Chondrocyte (in vitro differentiated cells): ENCODE data around the gene MMP24. TPM values are rescaled to one million over a fixed set of nuclear protein-coding genes. Genes with fewer than 3 reads are reported as not detected.
A peak's percentile ranks its signal among the peaks of the same experiment; 100 is the strongest.

Experiments
- DNase-seq: peaks from one replicate; pipeline ENCODE4 v3.0.0; 2021; ENCODE audit warnings: mixed read lengths, low spot score
- H3K27ac Mint-ChIP-seq: one replicate; pipeline ENCODE4 v1.8.0; 2021; ENCODE audit warnings: mild to moderate bottlenecking, moderate library complexity, mixed read lengths; ENCODE audit not compliant: unreplicated experiment
- H3K27me3 Mint-ChIP-seq: 2 replicates; pipeline ENCODE4 v1.8.0; 2021; ENCODE audit warnings: low read depth, mixed read lengths
- H3K36me3 Mint-ChIP-seq: 2 replicates; pipeline ENCODE4 v1.8.0; 2021; ENCODE audit warnings: low read depth, mixed read lengths
- H3K4me1 Mint-ChIP-seq: 2 replicates; pipeline ENCODE4 v1.8.0; 2021; ENCODE audit warnings: low read depth, mild to moderate bottlenecking, mixed read lengths
- H3K4me3 Mint-ChIP-seq: one replicate; pipeline ENCODE4 v1.8.0; 2021; ENCODE audit warnings: mild to moderate bottlenecking, moderate library complexity, mixed read lengths; ENCODE audit not compliant: unreplicated experiment
- H3K9me3 Mint-ChIP-seq: 2 replicates; pipeline ENCODE4 v1.8.0; 2021; ENCODE audit warnings: low read depth, mixed read lengths
- CTCF ChIP-seq: fragments of 200-600 bp; sonication (generic); IDR thresholded peaks from 2 replicates; pipeline ENCODE4 v1.5.0; 2021; ENCODE audit warnings: antibody characterized with exemption, mild to moderate bottlenecking, moderate library complexity
- total RNA-seq: library from RNA; stranded (reverse); gene quantifications from 3 replicates; pipeline ENCODE4 v1.2.1, GENCODE V29; 2021

The MMP24 gene
- total RNA-seq, 1 donor from 2014 or later, result 2.4 TPM

DNA sequence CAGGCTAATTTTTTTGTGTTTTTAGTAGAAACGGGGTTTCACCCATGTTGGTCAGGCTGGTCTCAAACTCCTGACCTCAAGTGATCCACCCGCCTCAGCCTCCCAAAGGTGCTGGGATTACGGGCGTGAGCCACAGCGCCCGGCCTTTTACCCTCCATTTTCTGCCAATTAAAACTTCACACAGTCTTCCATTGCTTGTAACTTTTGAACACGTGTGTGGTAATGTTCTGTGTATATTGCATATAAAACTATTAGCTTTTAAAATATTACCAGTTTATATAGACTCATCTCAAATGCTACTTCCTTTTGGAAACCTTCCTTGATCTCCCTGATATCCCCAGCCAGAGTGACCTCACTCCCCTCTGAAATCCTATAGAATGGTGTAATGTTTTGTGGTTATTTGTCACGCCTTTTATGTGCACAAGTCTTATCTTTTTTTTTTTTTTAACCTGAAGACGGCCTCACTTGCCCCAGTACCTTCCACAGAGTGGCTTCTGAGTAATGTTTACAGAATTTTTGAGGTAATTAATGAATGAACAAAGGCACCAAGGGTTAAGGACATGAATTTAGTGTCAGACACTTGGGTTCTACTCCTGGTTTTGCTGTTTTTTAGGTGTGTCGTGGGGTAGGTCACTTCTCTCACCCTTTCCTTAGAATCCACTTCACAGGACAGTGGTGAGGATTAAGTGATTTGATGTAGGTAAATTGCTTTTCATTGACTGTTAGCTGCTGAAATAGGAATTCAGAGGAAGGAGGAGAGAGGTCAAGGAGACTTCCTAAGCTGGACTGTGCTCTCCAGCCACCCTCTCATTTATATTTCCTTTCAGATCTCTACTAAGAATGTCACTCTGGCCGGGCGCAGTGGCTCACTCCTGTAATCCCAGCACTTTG lies 11.2 kb upstream of the MMP24 start:
- Mint-ChIP-seq H3K4me3 (no peak overlapping the region), H3K27ac (no peak overlapping the region), H3K4me1 (no peaks in the 10 kb centered on the region), H3K27me3 (peaks cover 15% of the 10 kb centered on the region), H3K36me3 (peaks cover 10% of the 10 kb centered on the region), H3K9me3 (no peaks in the 10 kb centered on the region)
- TF ChIP-seq CTCF, result no peak
- no peak for DNase-seq

- no peak for DNase-seq
- H3K4me3 Mint-ChIP-seq, result no peak overlapping the region
- H3K9me3 Mint-ChIP-seq, result no peaks in the 10 kb centered on the region
- TF ChIP-seq CTCF, result no peak
- H3K36me3 Mint-ChIP-seq, result peaks cover 10% of the 10 kb centered on the region
- H3K27ac Mint-ChIP-seq, result no peak overlapping the region
- peaks cover 15% of the 10 kb centered on the region for H3K27me3 Mint-ChIP-seq
- H3K4me1 Mint-ChIP-seq, result no peaks in the 10 kb centered on the region
Observed at GRCh38 chr20:35216541-35216940, 9.9 kb upstream of the MMP24 start.

DNA sequence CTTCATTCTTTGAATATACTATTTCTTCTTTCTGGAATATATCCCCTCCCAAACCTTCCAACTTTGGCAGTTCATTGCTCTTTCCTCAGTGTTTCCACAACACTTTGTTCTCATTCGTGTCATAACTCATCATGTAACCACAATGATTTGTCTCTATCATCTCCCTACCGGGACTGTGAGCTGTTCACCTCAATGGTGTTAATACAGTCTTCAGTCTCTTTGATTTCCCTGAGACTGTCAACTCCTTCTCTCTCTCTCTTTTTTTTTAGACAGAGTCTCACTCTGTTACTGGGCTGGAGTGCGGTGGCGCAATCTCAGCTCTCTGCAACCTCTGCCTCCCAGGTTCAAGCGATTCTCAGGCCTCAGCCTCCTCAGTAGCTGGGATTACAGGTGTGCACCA lies 2.5 kb upstream of the MMP24 start:
- peaks cover 8% of the 10 kb centered on the region for H3K36me3 Mint-ChIP-seq
- no peak overlapping the region for H3K4me3 Mint-ChIP-seq
- peaks cover 26% of the 10 kb centered on the region for H3K27me3 Mint-ChIP-seq
- H3K9me3 Mint-ChIP-seq, result no peaks in the 10 kb centered on the region
- no peak for TF ChIP-seq CTCF
- H3K27ac Mint-ChIP-seq, result no peak overlapping the region
- DNase-seq, result no peak
- H3K4me1 Mint-ChIP-seq, result peaks cover 14% of the 10 kb centered on the region

DNA sequence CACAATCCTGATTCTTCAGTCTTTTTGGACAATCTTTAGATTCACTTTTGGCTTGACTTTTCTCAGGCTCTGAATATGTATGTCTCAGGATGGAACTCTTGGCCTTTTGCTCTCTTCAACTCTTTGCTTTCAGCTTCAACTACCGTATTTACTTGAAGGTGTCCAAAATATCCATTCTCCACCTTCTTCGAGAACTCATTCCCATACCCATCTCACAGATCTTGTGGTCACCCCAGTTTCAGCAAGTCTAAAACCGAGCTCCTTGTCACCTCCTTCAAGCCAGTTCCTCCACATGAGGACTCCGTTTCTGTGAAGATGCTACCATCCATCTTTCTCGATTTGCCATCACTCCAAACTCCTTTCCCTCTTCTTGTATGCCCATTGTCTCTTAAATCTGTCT lies 2.0 kb upstream of the MMP24 start:
- H3K27me3 Mint-ChIP-seq, result peaks cover 25% of the 10 kb centered on the region
- H3K4me3 Mint-ChIP-seq, result no peak overlapping the region
- no peak for TF ChIP-seq CTCF
- DNase-seq, result no peak
- peaks cover 14% of the 10 kb centered on the region for H3K4me1 Mint-ChIP-seq
- H3K36me3 Mint-ChIP-seq, result peaks cover 6% of the 10 kb centered on the region
- no peak overlapping the region for H3K27ac Mint-ChIP-seq
- no peaks in the 10 kb centered on the region for H3K9me3 Mint-ChIP-seq

GRCh38 chr20:35225319-35226125 lies 968 bp upstream of the MMP24 start:
- no peak for DNase-seq
- Mint-ChIP-seq H3K4me1 (peaks cover 14% of the 10 kb centered on the region), H3K9me3 (no peaks in the 10 kb centered on the region), H3K27me3 (peaks cover 26% of the 10 kb centered on the region), H3K36me3 (peaks cover 6% of the 10 kb centered on the region), H3K4me3 (peak overlapping the region; percentile 70), H3K27ac (no peak overlapping the region)
- TF ChIP-seq CTCF, result no peak
